Left ventricle myocardium inferior (tissue), 1 donor: ENCODE results near the gene SLC25A21. TPM values are rescaled to one million over a fixed set of nuclear protein-coding genes. Genes with fewer than 3 reads are reported as not detected.
A peak's percentile ranks its signal among the peaks of the same experiment; 100 is the strongest.

Experiments used
- DNase-seq: peaks from one replicate; pipeline ENCODE4 v3.0.0-alpha.2; 2020
- H3K27ac ChIP-seq: fragments of 200-600 bp; replicated peaks from 2 replicates; pipeline ENCODE4 v1.8.0; 2021
- H3K27me3 ChIP-seq: fragments of 200-600 bp; 2 replicates; pipeline ENCODE4 v1.8.0; 2021; ENCODE audit warnings: low read depth
- H3K36me3 ChIP-seq: fragments of 200-600 bp; 2 replicates; pipeline ENCODE4 v1.8.0; 2021
- H3K4me1 ChIP-seq: fragments of 200-600 bp; 2 replicates; pipeline ENCODE4 v1.8.0; 2021
- H3K4me3 ChIP-seq: fragments of 200-600 bp; 2 replicates; pipeline ENCODE4 v1.8.0; 2021; ENCODE audit warnings: mild to moderate bottlenecking, moderate library complexity
- H3K9me3 ChIP-seq: fragments of 200-600 bp; replicated peaks from 2 replicates; pipeline ENCODE4 v1.8.0; 2021
- intact Hi-C: fragments of 100-400 bp; cut with micrococcal nuclease; formaldehyde crosslinking; loops from one replicate; pipeline ENCODE4 v1.11.0; 2022
- total RNA-seq: library from RNA; stranded (reverse); fragmentation: NEBNext Ultra II Directional; extraction: Animal tissue kit (Norgen Biotek cat#: 25700); gene quantifications from one replicate; pipeline ENCODE4 v1.2.1, GENCODE V29; 2021
- TF ChIP-seq, protein P1 (sequence below): fragments of 200-600 bp; IDR thresholded peaks from 2 replicates; pipeline ENCODE4 v1.8.0; 2021; ENCODE audit warnings: antibody characterized with exemption, mild to moderate bottlenecking, borderline replicate concordance
- donor health status: DM: no; HTN: yes; CAD: no; lungs with severe emphysema.

SLC25A21 gene
- total RNA-seq, 1 donor from 2014 or later: 0.77 TPM

DNA sequence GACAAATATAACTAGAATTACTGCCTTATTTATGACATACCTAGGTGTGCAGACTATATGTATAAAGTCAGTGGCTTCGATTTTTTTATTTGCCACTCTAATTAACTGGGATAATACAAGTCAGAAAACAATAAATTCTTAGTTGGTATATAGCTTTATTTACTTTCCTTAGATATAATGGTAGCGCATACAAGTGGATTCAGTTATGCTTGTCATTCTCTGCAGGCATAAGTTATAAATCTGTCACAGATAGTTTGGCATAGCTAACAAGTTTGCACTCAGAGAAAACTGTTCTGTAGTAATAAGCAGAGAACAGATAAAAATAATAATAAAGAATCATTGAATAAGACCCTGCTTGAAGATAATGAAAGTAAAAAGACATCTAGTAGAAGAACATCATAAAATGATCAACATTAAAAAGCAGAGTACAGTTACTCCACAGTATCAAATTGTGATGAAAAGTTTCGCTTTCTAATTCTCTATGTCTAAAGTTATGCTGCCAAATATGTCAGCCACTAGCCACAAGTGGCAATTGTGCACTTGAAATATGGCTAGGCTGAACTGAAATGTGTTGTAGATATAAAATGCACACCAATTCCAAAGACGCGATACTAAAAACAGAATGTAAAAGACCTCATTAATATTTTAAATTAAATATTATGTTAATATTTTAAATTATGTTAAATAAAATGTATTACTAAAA, 224.1 kb downstream of the SLC25A21 start:
- no peak for DNase-seq
- H3K27me3 ChIP-seq: peaks cover 37% of the 10 kb centered on the region
- TF ChIP-seq, protein P1, sequence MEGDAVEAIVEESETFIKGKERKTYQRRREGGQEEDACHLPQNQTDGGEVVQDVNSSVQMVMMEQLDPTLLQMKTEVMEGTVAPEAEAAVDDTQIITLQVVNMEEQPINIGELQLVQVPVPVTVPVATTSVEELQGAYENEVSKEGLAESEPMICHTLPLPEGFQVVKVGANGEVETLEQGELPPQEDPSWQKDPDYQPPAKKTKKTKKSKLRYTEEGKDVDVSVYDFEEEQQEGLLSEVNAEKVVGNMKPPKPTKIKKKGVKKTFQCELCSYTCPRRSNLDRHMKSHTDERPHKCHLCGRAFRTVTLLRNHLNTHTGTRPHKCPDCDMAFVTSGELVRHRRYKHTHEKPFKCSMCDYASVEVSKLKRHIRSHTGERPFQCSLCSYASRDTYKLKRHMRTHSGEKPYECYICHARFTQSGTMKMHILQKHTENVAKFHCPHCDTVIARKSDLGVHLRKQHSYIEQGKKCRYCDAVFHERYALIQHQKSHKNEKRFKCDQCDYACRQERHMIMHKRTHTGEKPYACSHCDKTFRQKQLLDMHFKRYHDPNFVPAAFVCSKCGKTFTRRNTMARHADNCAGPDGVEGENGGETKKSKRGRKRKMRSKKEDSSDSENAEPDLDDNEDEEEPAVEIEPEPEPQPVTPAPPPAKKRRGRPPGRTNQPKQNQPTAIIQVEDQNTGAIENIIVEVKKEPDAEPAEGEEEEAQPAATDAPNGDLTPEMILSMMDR: no peak
- H3K9me3 ChIP-seq: no peaks in the 10 kb centered on the region
- no peak overlapping the region for H3K27ac ChIP-seq
- no peaks in the 10 kb centered on the region for H3K36me3 ChIP-seq
- no peak overlapping the region for H3K4me3 ChIP-seq
- intact Hi-C loops: no loop called here
- H3K4me1 ChIP-seq: no peaks in the 10 kb centered on the region

DNA sequence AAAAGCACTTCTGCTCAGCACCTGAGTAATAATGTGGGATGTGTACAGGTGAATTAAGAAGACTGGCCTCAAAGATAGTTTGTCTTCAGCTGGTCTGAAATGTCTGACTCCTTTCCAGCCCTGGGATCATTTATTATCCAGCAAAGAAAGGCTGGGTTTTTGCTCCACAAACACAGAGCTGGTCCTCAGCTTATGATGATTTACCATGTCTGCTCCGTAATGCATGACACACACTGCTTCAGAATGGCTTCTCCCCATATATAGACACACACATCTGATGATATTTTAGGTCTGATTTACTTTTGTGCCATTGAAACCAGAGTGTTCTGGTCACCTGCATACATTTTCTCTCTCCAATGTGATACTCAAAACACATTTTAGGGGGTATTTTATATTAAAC, 225.0 kb downstream of the SLC25A21 start:
- H3K27ac ChIP-seq: no peak overlapping the region
- no peak overlapping the region for H3K4me3 ChIP-seq
- DNase-seq: no peak
- H3K4me1 ChIP-seq: no peaks in the 10 kb centered on the region
- TF ChIP-seq, protein P1: no peak
- intact Hi-C loops: no loop called here
- H3K36me3 ChIP-seq: no peaks in the 10 kb centered on the region
- H3K27me3 ChIP-seq: peaks cover 47% of the 10 kb centered on the region
- H3K9me3 ChIP-seq: no peaks in the 10 kb centered on the region

DNA sequence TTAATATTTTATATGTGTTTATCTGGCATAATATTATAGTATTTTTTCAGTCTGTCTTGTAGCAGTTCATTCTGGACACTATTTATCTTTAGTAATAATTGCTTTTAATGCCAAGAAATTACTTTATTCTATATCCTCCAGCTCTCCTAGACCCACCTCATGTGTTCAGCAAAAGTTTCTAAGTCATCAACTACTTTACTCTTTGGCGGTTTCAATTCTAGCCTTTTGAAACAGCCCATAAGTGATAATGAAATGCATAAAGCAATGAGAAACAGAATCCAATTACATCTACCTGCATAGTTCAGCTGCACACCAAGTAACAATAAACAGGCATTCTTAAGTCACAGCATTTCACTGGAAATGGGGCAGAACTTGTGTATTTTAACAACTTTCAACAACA, 225.5 kb downstream of the SLC25A21 start:
- Histone ChIP-seq H3K4me1 (no peaks in the 10 kb centered on the region), H3K27me3 (peaks cover 42% of the 10 kb centered on the region), H3K9me3 (no peaks in the 10 kb centered on the region), H3K4me3 (no peak overlapping the region), H3K36me3 (no peaks in the 10 kb centered on the region), H3K27ac (no peak overlapping the region)
- no peak for DNase-seq
- intact Hi-C loops: no loop called here
- TF ChIP-seq, protein P1: no peak

DNA sequence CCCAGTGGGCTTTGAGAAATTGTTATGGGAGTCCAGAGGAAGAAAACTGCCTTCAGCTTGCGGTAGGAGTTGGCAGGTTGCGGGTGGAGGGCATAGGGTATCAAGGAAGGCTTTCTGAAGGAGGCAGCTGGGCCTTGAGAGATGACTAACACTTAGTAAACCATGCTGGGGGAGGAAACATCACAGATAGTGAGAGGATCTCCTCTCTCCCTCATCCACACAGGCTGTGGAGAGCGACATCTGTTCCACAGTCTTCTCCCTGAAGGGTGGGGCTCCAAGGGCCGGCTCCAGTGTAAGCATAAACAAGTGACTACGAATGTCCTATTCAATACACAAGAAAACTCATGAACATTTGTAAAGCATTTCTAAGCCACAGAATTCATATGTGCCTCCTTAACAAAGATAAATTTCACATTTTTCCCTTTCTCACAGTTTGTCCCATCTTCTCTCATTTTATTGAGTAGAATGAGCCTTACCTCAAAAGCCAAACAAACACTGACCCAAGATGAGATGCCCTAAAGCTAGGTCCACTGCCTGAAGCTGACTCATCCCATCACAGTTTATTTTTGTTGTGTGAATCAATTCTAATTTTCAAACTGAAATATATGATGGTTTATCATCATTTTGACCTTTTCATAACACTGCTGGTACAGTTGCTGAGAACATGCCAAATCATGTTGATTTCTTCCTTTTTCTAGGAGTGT, 227.9 kb downstream of the SLC25A21 start:
- H3K36me3 ChIP-seq: no peaks in the 10 kb centered on the region
- TF ChIP-seq, protein P1: no peak
- H3K4me1 ChIP-seq: no peaks in the 10 kb centered on the region
- no peaks in the 10 kb centered on the region for H3K9me3 ChIP-seq
- intact Hi-C loops: no loop called here
- no peak overlapping the region for H3K27ac ChIP-seq
- DNase-seq: no peak
- H3K4me3 ChIP-seq: no peak overlapping the region
- H3K27me3 ChIP-seq: peaks cover 50% of the 10 kb centered on the region

DNA sequence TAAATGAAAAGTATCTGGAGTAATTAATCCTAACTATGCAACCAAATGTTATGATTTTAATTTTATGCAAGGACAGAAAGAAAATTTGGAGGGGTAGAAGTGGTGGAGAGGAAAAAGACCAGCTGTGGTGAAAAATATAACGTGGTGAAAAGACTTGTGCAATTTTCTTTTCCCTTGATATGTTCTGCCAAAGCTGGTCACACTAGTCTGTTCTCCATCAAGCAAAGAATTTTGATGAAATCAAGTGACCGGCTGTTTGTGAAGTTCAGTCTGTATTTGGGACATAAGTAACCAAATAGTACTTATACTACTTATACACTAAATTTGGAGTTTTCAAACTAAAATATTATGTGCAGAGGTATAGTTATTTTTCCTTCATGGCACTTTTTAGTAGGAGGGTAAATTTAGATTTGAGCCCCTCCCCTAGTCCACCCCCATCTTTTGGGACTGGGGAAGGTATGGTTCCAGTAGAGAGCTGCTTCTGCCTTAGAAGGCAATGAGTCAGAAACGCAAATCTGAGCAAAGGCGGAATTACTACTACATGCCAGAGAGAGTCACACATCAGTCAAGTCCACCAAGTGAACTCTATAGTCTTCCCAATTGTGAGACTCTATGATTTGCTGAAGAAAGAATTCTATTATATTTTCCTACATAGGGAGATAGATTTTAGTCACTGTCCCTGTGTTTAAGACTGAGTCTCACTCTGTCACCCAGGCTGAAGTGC, 229.7 kb downstream of the SLC25A21 start:
- Histone ChIP-seq H3K4me3 (no peak overlapping the region), H3K36me3 (no peaks in the 10 kb centered on the region), H3K27ac (no peak overlapping the region), H3K27me3 (peaks cover 57% of the 10 kb centered on the region), H3K9me3 (no peaks in the 10 kb centered on the region), H3K4me1 (no peaks in the 10 kb centered on the region)
- intact Hi-C loops: no loop called here
- TF ChIP-seq, protein P1: peak; percentile 27
- DNase-seq: no peak
